WTC11 (cell line): ENCODE measurements around the gene SRSF6. TPM values are rescaled to one million over a fixed set of nuclear protein-coding genes. Genes with fewer than 3 reads are reported as not detected.

Source experiments
- ATAC-seq: fragments of 200-7000 bp; cut with Tn5 transposase; 2 replicates; pipeline ENCODE4 v1.10.0; 2021; ENCODE audit warnings: mild to moderate bottlenecking, moderate library complexity
- CTCF ChIA-PET: fragments of 300-600 bp; sonication (Branson Sonifier 250); formaldehyde crosslinking; loops from one replicate; lab custom pipeline; 2021; ENCODE audit warnings: antibody characterized with exemption; lab: Charles Lee
- POLR2A ChIA-PET: fragments of 350-600 bp; sonication (Branson Sonifier 250); formaldehyde crosslinking; loops from one replicate; lab custom pipeline; 2021; ENCODE audit warnings: antibody characterized with exemption; lab: Charles Lee
- DNase-seq: peaks from one replicate; pipeline ENCODE4 v3.0.0; 2021; ENCODE audit warnings: low spot score
- H3K27ac Mint-ChIP-seq: 2 replicates; pipeline ENCODE4 v1.8.0; 2021; ENCODE audit warnings: mixed read lengths
- H3K27me3 Mint-ChIP-seq: 2 replicates; pipeline ENCODE4 v1.8.0; 2021; ENCODE audit warnings: low read depth, mild to moderate bottlenecking, moderate library complexity, mixed read lengths
- H3K36me3 Mint-ChIP-seq: 2 replicates; pipeline ENCODE4 v1.8.0; 2021; ENCODE audit warnings: mixed read lengths
- H3K4me1 Mint-ChIP-seq: 2 replicates; pipeline ENCODE4 v1.8.0; 2022; ENCODE audit warnings: mixed read lengths
- H3K4me3 Mint-ChIP-seq: 2 replicates; pipeline ENCODE4 v1.8.0; 2021; ENCODE audit warnings: mild to moderate bottlenecking, moderate library complexity, mixed read lengths
- H3K9me3 Mint-ChIP-seq: 2 replicates; pipeline ENCODE4 v1.8.0; 2021; ENCODE audit warnings: mixed read lengths
- CBFB ChIP-seq: sonication (generic); formaldehyde crosslinking; IDR thresholded peaks from 2 replicates; pipeline ENCODE4 v1.8.1; 2022; ENCODE audit warnings: mild to moderate bottlenecking, low read depth, missing genetic modification reagents
- ESRRA ChIP-seq: sonication (generic); formaldehyde crosslinking; IDR thresholded peaks from 2 replicates; pipeline ENCODE4 v1.8.1; 2022; ENCODE audit warnings: mild to moderate bottlenecking, missing genetic modification reagents, borderline replicate concordance
- ETV6 ChIP-seq: sonication (generic); formaldehyde crosslinking; IDR thresholded peaks from 2 replicates; pipeline ENCODE4 v1.8.1; 2022; ENCODE audit warnings: mild to moderate bottlenecking, missing genetic modification reagents
- FOXP1 ChIP-seq: sonication (generic); formaldehyde crosslinking; IDR thresholded peaks from 2 replicates; pipeline ENCODE4 v1.8.0; 2022; ENCODE audit warnings: missing genetic modification reagents, mild to moderate bottlenecking, moderate library complexity, borderline replicate concordance
- HMGA2 ChIP-seq: fragments of 250-450 bp; sonication (Bioruptor Pico); IDR thresholded peaks from 2 replicates; pipeline ENCODE4 v1.4.0; 2021; ENCODE audit warnings: mild to moderate bottlenecking, moderate library complexity
- IRF2 ChIP-seq: sonication (generic); formaldehyde crosslinking; IDR thresholded peaks from 2 replicates; pipeline ENCODE4 v1.8.0; 2022; ENCODE audit warnings: low read depth, missing genetic modification reagents, borderline replicate concordance
- NFATC4 ChIP-seq: fragments of 250-450 bp; sonication (Bioruptor Pico); IDR thresholded peaks from 2 replicates; pipeline ENCODE4 v1.9.0; 2021; ENCODE audit warnings: mild to moderate bottlenecking
- NFE2L1 ChIP-seq: sonication (generic); formaldehyde crosslinking; IDR thresholded peaks from 2 replicates; pipeline ENCODE4 v1.8.1; 2023; ENCODE audit warnings: missing genetic modification reagents
- SOX15 ChIP-seq: fragments of 250-450 bp; sonication (Bioruptor Pico); IDR thresholded peaks from 2 replicates; pipeline ENCODE4 v1.9.0; 2021; ENCODE audit warnings: mild to moderate bottlenecking
- TEAD1 ChIP-seq: sonication (generic); formaldehyde crosslinking; IDR thresholded peaks from 2 replicates; pipeline ENCODE4 v1.8.0; 2022; ENCODE audit warnings: mild to moderate bottlenecking, missing genetic modification reagents
- total RNA-seq: library from RNA; stranded (reverse); gene quantifications from 3 replicates; pipeline ENCODE4 v1.2.3, GENCODE V29; 2021
- TF ChIP-seq, protein P1 (sequence below): fragments of 250-450 bp; sonication (Bioruptor Pico); conservative IDR thresholded peaks from 2 replicates; pipeline ENCODE4 v1.9.0; 2021; ENCODE audit warnings: mild to moderate bottlenecking
- TF ChIP-seq, protein P2 (sequence below): sonication (generic); formaldehyde crosslinking; IDR thresholded peaks from 2 replicates; pipeline ENCODE4 v1.8.1; 2022; ENCODE audit warnings: low read depth, mild to moderate bottlenecking, moderate library complexity, missing genetic modification reagents, borderline replicate concordance
- TF ChIP-seq, protein P3 (sequence below): sonication (generic); formaldehyde crosslinking; IDR thresholded peaks from 2 replicates; pipeline ENCODE4 v1.8.0; 2023; ENCODE audit warnings: mild to moderate bottlenecking, missing genetic modification reagents
- TF ChIP-seq, protein P4 (sequence below): sonication (generic); formaldehyde crosslinking; IDR thresholded peaks from 2 replicates; pipeline ENCODE4 v1.8.1; 2023; ENCODE audit warnings: mild to moderate bottlenecking, missing genetic modification reagents, borderline replicate concordance
- TF ChIP-seq, protein P5 (sequence below): sonication (generic); formaldehyde crosslinking; IDR thresholded peaks from 2 replicates; pipeline ENCODE4 v1.8.1; 2023; ENCODE audit warnings: mild to moderate bottlenecking, missing genetic modification reagents
- TF ChIP-seq, protein P6 (sequence below): sonication (generic); formaldehyde crosslinking; IDR thresholded peaks from 2 replicates; pipeline ENCODE4 v1.8.0; 2022; ENCODE audit warnings: mild to moderate bottlenecking, missing genetic modification reagents

SRSF6 gene
- total RNA-seq, 1 experiment from 2014 or later = 107 TPM

DNA sequence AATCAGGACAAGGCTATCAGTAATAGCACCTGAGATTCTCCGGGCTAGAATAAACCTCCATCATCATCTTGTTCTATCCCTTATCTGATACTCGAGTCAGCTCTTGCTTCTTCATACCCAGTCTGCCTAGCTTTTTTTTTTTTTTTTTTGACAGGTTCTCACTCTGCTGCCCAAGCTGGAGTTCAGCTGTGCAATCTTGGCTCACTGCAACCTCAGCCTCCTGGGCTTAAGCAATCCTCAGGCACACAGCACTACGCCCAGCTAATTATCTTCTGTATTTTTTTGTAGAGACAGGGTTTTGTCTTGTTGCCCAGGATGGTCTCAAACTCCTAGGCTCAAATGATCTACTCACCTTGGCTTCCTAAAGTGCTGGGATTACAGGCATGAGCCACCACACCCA, 19.5 kb downstream of the SRSF6 start:
- no peak for DNase-seq
- Mint-ChIP-seq H3K27me3 (peaks cover 17% of the 10 kb centered on the region), H3K27ac (no peak overlapping the region), H3K9me3 (peaks cover 8% of the 10 kb centered on the region), H3K4me1 (no peaks in the 10 kb centered on the region), H3K36me3 (no peaks in the 10 kb centered on the region), H3K4me3 (no peak overlapping the region)
- TF ChIP-seq HMGA2 (CRISPR knock-in tag) (no peak), CBFB (no peak)
- POLR2A ChIA-PET = interaction anchor here (0.6 kb wide), 1 partner anchor 361 kb away, joined by 3 read pairs; no protein-coding TSS in a partner anchor
- CTCF ChIA-PET = interaction anchor here (1.3 kb wide), 1 partner anchor 28 kb away, joined by 8 read pairs; no protein-coding TSS in a partner anchor
- no peak for ATAC-seq

DNA sequence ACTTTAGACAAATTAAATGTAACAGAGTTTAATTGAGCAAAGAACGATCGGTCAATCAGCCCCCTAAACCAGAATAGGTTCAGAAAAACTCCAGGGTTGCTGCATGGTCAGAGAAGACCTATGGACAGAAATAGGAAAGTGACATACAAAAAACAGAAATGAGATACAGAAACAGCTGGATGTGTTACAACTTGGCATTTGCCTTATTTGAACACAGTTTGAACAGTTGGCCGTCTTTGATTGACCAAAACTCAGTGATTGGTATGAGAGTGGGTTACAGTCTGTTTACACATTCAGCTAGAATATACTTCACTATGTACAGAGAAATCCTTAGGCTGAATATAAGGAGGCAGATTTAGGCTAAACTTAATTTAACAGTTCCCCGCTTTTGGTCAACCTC, 19.9 kb downstream of the SRSF6 start:
- Mint-ChIP-seq H3K9me3 (peaks cover 8% of the 10 kb centered on the region), H3K27ac (no peak overlapping the region), H3K4me1 (no peaks in the 10 kb centered on the region), H3K4me3 (no peak overlapping the region), H3K27me3 (peaks cover 17% of the 10 kb centered on the region), H3K36me3 (no peaks in the 10 kb centered on the region)
- DNase-seq (no peak), ATAC-seq (no peak)
- no peak for TF ChIP-seq TEAD1 (CRISPR knock-in tag)
- TF ChIP-seq, protein P1, sequence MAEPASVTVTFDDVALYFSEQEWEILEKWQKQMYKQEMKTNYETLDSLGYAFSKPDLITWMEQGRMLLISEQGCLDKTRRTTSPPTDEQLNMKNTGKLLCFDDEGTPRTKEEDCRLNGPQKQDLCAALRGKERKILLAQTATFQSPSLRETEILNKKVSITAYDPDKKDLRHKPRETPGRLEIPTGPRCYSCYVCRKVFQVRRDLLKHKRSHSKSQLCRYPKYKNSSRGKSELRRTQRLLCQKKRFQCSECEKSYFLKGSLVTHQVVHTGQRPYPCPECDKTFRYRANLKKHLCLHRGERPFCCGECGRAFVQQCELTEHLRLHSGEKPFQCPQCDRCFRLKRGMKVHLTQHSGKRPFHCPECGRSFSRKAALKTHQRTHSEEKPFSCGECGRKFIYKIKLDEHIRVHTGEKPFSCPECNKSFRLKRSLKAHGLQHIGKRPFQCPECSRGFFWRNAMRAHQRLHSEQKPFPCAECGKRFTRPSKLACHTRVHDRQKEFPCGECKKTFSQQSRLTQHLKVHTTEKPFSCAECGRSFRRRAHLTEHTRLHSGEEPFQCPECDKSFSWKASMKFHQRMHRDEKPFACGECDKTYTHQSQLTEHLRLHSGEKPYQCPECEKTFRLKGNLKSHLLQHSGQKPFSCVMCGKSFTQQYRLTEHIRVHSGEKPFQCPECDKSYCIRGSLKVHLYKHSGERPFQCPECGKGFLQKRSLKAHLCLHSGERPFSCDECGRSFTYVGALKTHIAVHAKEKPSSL (CRISPR knock-in tag) = no peak
- TF ChIP-seq NFE2L1 (CRISPR knock-in tag) = no peak
- TF ChIP-seq, protein P2, sequence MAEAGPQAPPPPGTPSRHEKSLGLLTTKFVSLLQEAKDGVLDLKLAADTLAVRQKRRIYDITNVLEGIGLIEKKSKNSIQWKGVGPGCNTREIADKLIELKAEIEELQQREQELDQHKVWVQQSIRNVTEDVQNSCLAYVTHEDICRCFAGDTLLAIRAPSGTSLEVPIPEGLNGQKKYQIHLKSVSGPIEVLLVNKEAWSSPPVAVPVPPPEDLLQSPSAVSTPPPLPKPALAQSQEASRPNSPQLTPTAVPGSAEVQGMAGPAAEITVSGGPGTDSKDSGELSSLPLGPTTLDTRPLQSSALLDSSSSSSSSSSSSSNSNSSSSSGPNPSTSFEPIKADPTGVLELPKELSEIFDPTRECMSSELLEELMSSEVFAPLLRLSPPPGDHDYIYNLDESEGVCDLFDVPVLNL = no peak
- no peak for TF ChIP-seq NFATC4 (CRISPR knock-in tag)
- no peak for TF ChIP-seq SOX15 (CRISPR knock-in tag)
- TF ChIP-seq, protein P3, sequence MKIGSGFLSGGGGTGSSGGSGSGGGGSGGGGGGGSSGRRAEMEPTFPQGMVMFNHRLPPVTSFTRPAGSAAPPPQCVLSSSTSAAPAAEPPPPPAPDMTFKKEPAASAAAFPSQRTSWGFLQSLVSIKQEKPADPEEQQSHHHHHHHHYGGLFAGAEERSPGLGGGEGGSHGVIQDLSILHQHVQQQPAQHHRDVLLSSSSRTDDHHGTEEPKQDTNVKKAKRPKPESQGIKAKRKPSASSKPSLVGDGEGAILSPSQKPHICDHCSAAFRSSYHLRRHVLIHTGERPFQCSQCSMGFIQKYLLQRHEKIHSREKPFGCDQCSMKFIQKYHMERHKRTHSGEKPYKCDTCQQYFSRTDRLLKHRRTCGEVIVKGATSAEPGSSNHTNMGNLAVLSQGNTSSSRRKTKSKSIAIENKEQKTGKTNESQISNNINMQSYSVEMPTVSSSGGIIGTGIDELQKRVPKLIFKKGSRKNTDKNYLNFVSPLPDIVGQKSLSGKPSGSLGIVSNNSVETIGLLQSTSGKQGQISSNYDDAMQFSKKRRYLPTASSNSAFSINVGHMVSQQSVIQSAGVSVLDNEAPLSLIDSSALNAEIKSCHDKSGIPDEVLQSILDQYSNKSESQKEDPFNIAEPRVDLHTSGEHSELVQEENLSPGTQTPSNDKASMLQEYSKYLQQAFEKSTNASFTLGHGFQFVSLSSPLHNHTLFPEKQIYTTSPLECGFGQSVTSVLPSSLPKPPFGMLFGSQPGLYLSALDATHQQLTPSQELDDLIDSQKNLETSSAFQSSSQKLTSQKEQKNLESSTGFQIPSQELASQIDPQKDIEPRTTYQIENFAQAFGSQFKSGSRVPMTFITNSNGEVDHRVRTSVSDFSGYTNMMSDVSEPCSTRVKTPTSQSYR (CRISPR knock-in tag) = no peak
- TF ChIP-seq, protein P4, sequence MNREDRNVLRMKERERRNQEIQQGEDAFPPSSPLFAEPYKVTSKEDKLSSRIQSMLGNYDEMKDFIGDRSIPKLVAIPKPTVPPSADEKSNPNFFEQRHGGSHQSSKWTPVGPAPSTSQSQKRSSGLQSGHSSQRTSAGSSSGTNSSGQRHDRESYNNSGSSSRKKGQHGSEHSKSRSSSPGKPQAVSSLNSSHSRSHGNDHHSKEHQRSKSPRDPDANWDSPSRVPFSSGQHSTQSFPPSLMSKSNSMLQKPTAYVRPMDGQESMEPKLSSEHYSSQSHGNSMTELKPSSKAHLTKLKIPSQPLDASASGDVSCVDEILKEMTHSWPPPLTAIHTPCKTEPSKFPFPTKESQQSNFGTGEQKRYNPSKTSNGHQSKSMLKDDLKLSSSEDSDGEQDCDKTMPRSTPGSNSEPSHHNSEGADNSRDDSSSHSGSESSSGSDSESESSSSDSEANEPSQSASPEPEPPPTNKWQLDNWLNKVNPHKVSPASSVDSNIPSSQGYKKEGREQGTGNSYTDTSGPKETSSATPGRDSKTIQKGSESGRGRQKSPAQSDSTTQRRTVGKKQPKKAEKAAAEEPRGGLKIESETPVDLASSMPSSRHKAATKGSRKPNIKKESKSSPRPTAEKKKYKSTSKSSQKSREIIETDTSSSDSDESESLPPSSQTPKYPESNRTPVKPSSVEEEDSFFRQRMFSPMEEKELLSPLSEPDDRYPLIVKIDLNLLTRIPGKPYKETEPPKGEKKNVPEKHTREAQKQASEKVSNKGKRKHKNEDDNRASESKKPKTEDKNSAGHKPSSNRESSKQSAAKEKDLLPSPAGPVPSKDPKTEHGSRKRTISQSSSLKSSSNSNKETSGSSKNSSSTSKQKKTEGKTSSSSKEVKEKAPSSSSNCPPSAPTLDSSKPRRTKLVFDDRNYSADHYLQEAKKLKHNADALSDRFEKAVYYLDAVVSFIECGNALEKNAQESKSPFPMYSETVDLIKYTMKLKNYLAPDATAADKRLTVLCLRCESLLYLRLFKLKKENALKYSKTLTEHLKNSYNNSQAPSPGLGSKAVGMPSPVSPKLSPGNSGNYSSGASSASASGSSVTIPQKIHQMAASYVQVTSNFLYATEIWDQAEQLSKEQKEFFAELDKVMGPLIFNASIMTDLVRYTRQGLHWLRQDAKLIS (CRISPR knock-in tag) = no peak
- TF ChIP-seq, protein P5, sequence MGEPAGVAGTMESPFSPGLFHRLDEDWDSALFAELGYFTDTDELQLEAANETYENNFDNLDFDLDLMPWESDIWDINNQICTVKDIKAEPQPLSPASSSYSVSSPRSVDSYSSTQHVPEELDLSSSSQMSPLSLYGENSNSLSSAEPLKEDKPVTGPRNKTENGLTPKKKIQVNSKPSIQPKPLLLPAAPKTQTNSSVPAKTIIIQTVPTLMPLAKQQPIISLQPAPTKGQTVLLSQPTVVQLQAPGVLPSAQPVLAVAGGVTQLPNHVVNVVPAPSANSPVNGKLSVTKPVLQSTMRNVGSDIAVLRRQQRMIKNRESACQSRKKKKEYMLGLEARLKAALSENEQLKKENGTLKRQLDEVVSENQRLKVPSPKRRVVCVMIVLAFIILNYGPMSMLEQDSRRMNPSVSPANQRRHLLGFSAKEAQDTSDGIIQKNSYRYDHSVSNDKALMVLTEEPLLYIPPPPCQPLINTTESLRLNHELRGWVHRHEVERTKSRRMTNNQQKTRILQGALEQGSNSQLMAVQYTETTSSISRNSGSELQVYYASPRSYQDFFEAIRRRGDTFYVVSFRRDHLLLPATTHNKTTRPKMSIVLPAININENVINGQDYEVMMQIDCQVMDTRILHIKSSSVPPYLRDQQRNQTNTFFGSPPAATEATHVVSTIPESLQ (CRISPR knock-in tag) = no peak
- TF ChIP-seq IRF2 = no peak
- no peak for TF ChIP-seq ESRRA (CRISPR knock-in tag)
- TF ChIP-seq ETV6 (CRISPR knock-in tag) = no peak
- TF ChIP-seq, protein P6, sequence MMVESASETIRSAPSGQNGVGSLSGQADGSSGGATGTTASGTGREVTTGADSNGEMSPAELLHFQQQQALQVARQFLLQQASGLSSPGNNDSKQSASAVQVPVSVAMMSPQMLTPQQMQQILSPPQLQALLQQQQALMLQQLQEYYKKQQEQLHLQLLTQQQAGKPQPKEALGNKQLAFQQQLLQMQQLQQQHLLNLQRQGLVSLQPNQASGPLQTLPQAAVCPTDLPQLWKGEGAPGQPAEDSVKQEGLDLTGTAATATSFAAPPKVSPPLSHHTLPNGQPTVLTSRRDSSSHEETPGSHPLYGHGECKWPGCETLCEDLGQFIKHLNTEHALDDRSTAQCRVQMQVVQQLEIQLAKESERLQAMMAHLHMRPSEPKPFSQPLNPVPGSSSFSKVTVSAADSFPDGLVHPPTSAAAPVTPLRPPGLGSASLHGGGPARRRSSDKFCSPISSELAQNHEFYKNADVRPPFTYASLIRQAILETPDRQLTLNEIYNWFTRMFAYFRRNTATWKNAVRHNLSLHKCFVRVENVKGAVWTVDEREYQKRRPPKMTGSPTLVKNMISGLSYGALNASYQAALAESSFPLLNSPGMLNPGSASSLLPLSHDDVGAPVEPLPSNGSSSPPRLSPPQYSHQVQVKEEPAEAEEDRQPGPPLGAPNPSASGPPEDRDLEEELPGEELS = no peak
- TF ChIP-seq FOXP1 = no peak
- POLR2A ChIA-PET = no interaction called here
- CTCF ChIA-PET = interaction anchor here (1.3 kb wide), 1 partner anchor 29 kb away, joined by 8 read pairs; no protein-coding TSS in a partner anchor
